Right hindlimb (tissue), 1 donor: ENCODE results near the gene LMAN1L.

Source experiments
- DNase-seq: peaks from one replicate; pipeline ENCODE4 v3.0.0-alpha.2; 2018

LMAN1L gene

GRCh38 chr15:74839526-74840395, 27.1 kb downstream of the LMAN1L start:
- no peak for DNase-seq

- DNase-seq: no peak
Observed at GRCh38 chr15:74840851-74841775, 28.5 kb downstream of the LMAN1L start.

- no peak for DNase-seq
Observed at GRCh38 chr15:74841891-74842373, 29.3 kb downstream of the LMAN1L start.

GRCh38 chr15:74842581-74843444, 30.2 kb downstream of the LMAN1L start, which contains the start of gene ULK3:
Gene ULK3, minus strand, starts transcription at chr15:74843156. Its CDS starts 51 bp downstream, at chr15:74843105.
- DNase-seq: peak; percentile 92

- DNase-seq: no peak
Observed at GRCh38 chr15:74843445-74843828, 30.8 kb downstream of the LMAN1L start.

- no peak for DNase-seq
Observed at GRCh38 chr15:74843891-74844299, 31.3 kb downstream of the LMAN1L start.

GRCh38 chr15:74844319-74845207, 31.9 kb downstream of the LMAN1L start:
- no peak for DNase-seq

- no peak for DNase-seq
Observed at GRCh38 chr15:74845208-74845568, 32.6 kb downstream of the LMAN1L start.

GRCh38 chr15:74845581-74845980, 32.9 kb downstream of the LMAN1L start:
- DNase-seq: no peak

- DNase-seq: no peak
Observed at GRCh38 chr15:74847432-74847831, 34.8 kb downstream of the LMAN1L start.

GRCh38 chr15:74850393-74850792, 37.8 kb downstream of the LMAN1L start:
- no peak for DNase-seq

- no peak for DNase-seq
Observed at GRCh38 chr15:74851960-74852359, 39.3 kb downstream of the LMAN1L start.

- DNase-seq: no peak
Observed at GRCh38 chr15:74854453-74855022, 41.9 kb downstream of the LMAN1L start.

- DNase-seq: peak; percentile 62
Observed at GRCh38 chr15:74855857-74856256, 43.2 kb downstream of the LMAN1L start.

GRCh38 chr15:74856537-74856936, 43.9 kb downstream of the LMAN1L start:
- no peak for DNase-seq

- no peak for DNase-seq
Observed at GRCh38 chr15:74857082-74857655, 44.5 kb downstream of the LMAN1L start.

GRCh38 chr15:74857671-74858368, 45.2 kb downstream of the LMAN1L start:
- no peak for DNase-seq

- DNase-seq: no peak
Observed at GRCh38 chr15:74858369-74858740, 45.7 kb downstream of the LMAN1L start.

- no peak for DNase-seq
Observed at GRCh38 chr15:74863239-74864056, 50.8 kb downstream of the LMAN1L start.
